ENCODE measurements around the gene OR8G1.

Gene OR8G1

GRCh38 chr11:124199702-124200101 is 41.2 kb upstream of the OR8G1 start:
- no peak for TF ChIP-seq CTCF (IDR thresholded peaks at IDR 0.05; ENCODE audit: extremely low read depth, missing control alignments)
- no peak for DNase-seq (ENCODE audit: low spot score)

GRCh38 chr11:124200671-124201070 is 40.2 kb upstream of the OR8G1 start:
- TF ChIP-seq CTCF (IDR thresholded peaks at IDR 0.05; ENCODE audit: extremely low read depth, missing control alignments) = no peak
- no peak for DNase-seq (ENCODE audit: low spot score)

GRCh38 chr11:124202951-124203350 is 37.9 kb upstream of the OR8G1 start:
- DNase-seq (ENCODE audit: low spot score) = no peak
- no peak for TF ChIP-seq CTCF (IDR thresholded peaks at IDR 0.05; ENCODE audit: extremely low read depth, missing control alignments)

- DNase-seq (ENCODE audit: low spot score) = no peak
- TF ChIP-seq CTCF (IDR thresholded peaks at IDR 0.05; ENCODE audit: extremely low read depth, missing control alignments) = no peak
Observed at GRCh38 chr11:124204008-124204407, 36.9 kb upstream of the OR8G1 start.

- no peak for DNase-seq (ENCODE audit: low spot score)
Observed at GRCh38 chr11:124207102-124207792, 33.6 kb upstream of the OR8G1 start.

GRCh38 chr11:124209824-124210357 is 31.0 kb upstream of the OR8G1 start:
- no peak for TF ChIP-seq CTCF (IDR thresholded peaks at IDR 0.05; ENCODE audit: extremely low read depth, missing control alignments)
- DNase-seq (ENCODE audit: low spot score) = no peak

More at GRCh38 chr11:124207102-124207792, 33.6 kb upstream of the OR8G1 start:
- TF ChIP-seq CTCF (IDR thresholded peaks at IDR 0.05; ENCODE audit: extremely low read depth, missing control alignments) = no peak

GRCh38 chr11:124210421-124210820 is 30.5 kb upstream of the OR8G1 start:
- TF ChIP-seq CTCF (IDR thresholded peaks at IDR 0.05; ENCODE audit: extremely low read depth, missing control alignments) = no peak

More at GRCh38 chr11:124210421-124210820, 30.5 kb upstream of the OR8G1 start:
- no peak for DNase-seq (ENCODE audit: low spot score)
